ENCODE data around the gene GORASP2. TPM values are rescaled to one million over a fixed set of nuclear protein-coding genes. Genes with fewer than 3 reads are reported as not detected.

The GORASP2 gene
- total RNA-seq, 3 donors from 2014 or later, result 70.3 to 73.4 (median 71.2) TPM

- H3K4me3 ChIP-seq, result no peak overlapping the region
- H3K4me1 ChIP-seq (ENCODE audit: low read depth), result no peaks in the 10 kb centered on the region
- no peak for DNase-seq
- no peak for TF ChIP-seq CTCF (IDR thresholded peaks at IDR 0.05)
- ATAC-seq, result no peak
- intact Hi-C loops (cut with DNase I, micrococcal nuclease), result no loop called here
- peaks cover 24% of the 10 kb centered on the region for H3K36me3 ChIP-seq (ENCODE audit: low read depth)
- H3K9me3 ChIP-seq, result no peaks in the 10 kb centered on the region
Measured at GRCh38 chr2:170963386-170963785, 34.3 kb downstream of the GORASP2 start.

GRCh38 chr2:170965446-170966225 is 36.6 kb downstream of the GORASP2 start:
- no peaks in the 10 kb centered on the region for H3K9me3 ChIP-seq
- H3K4me3 ChIP-seq, result no peak overlapping the region
- H3K36me3 ChIP-seq (ENCODE audit: low read depth), result peaks cover 24% of the 10 kb centered on the region
- DNase-seq, result no peak
- intact Hi-C loops (cut with DNase I, micrococcal nuclease), result no loop called here
- no peak for ATAC-seq
- TF ChIP-seq CTCF (IDR thresholded peaks at IDR 0.05), result no peak
- no peaks in the 10 kb centered on the region for H3K4me1 ChIP-seq (ENCODE audit: low read depth)

- DNase-seq (no peak), ATAC-seq (peak; percentile 47)
- no peaks in the 10 kb centered on the region for H3K9me3 ChIP-seq
- no peak overlapping the region for H3K4me3 ChIP-seq
- intact Hi-C loops (cut with DNase I, micrococcal nuclease), result no loop called here
- H3K4me1 ChIP-seq (ENCODE audit: low read depth), result no peaks in the 10 kb centered on the region
- no peak for TF ChIP-seq CTCF (IDR thresholded peaks at IDR 0.05)
- peaks cover 24% of the 10 kb centered on the region for H3K36me3 ChIP-seq (ENCODE audit: low read depth)
Measured at GRCh38 chr2:170966648-170967396, 37.8 kb downstream of the GORASP2 start.

DNA sequence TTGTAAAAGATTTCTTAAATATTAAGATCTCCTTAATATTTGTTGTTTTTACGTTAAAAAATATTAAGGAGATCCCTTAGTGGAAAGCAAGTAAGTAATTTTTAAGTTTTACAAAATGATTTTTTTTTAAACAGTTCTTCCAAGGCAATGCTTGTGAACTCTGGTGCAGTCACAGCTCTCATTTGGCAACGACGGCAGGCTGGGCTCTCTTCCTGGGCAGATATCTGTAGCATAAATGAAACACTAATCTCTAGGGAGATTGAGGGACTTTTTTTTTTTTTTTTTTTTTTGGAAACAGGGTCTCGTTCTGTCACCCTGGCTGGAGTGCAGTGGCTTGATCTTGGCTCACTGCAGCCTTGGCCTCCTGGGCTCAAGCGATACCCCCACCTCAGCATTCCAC is 38.5 kb downstream of the GORASP2 start:
- Histone ChIP-seq H3K4me3 (no peak overlapping the region), H3K4me1 (ENCODE audit: low read depth) (no peaks in the 10 kb centered on the region), H3K9me3 (no peaks in the 10 kb centered on the region), H3K36me3 (ENCODE audit: low read depth) (peaks cover 24% of the 10 kb centered on the region)
- TF ChIP-seq CTCF (IDR thresholded peaks at IDR 0.05), result no peak
- intact Hi-C loops (cut with DNase I, micrococcal nuclease), result no loop called here
- ATAC-seq (no peak), DNase-seq (no peak)

- DNase-seq, result no peak
- Histone ChIP-seq H3K9me3 (no peaks in the 10 kb centered on the region), H3K4me1 (ENCODE audit: low read depth) (peaks cover 5% of the 10 kb centered on the region), H3K36me3 (ENCODE audit: low read depth) (peaks cover 24% of the 10 kb centered on the region), H3K4me3 (no peak overlapping the region)
- intact Hi-C loops (cut with DNase I, micrococcal nuclease), result no loop called here
- no peak for ATAC-seq
- no peak for TF ChIP-seq CTCF (IDR thresholded peaks at IDR 0.05)
Measured at GRCh38 chr2:170968205-170969003, 39.4 kb downstream of the GORASP2 start.

Data from mucosa of descending colon (tissue), 3 donors.